Stimulated activated CD8-positive, alpha-beta memory T cell treated with anti-CD3 and anti-CD28 coated beads, Interleukin-12 subunit alpha, Interleukin-12 subunit beta, amount 100 ng/mL, for 1 hour (primary cell): Measurements from ENCODE around the gene MTLN.
"Not testable (repeated sequence)": the region's sequence is repeated elsewhere in the genome, so short reads cannot be mapped to it uniquely, and the experiment has no call there.

ENCODE experiments used
- DNase-seq: peaks from one replicate; pipeline ENCODE4 v3.0.0-alpha.2; 2020; ENCODE audit warnings: low read depth

The MTLN gene

DNA sequence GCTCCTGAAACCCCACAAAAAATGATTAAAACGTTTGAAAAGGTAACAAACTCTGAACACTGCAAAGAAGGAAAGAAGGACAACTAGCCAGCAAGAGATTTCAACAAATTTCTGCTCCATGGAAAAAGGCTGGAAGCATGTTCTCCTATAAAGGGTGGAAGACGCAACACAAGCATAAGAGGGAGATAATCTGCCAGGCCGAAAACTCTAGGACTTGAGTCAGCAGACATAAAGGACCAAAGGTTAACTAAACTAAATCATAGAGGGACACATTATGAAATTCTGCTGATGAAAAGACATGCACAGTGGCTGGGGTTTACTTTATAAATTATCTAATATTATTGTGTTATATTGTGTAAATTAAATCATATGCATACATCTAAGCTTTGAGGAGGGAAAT lies 14.3 kb downstream of the MTLN start:
- no peak for DNase-seq

DNA sequence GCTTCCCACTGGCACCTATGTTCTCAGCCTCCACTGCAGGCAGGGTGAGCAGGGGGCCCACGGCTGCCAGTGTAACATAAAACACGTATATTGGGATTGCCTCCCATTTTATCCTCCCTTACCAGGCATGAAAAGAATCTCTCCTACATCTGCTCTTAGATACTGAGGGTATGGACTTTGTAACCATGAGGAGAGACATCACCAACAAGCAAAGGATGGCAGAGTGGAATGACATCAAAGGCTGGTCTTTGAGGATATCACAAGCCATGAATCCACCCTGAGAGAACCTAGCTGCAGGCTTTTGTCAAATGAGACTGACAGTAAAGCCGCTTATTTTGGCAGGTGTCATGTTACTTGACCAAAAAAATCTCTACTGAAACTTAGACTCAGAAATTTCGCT lies 14.9 kb downstream of the MTLN start:
- no peak for DNase-seq

DNA sequence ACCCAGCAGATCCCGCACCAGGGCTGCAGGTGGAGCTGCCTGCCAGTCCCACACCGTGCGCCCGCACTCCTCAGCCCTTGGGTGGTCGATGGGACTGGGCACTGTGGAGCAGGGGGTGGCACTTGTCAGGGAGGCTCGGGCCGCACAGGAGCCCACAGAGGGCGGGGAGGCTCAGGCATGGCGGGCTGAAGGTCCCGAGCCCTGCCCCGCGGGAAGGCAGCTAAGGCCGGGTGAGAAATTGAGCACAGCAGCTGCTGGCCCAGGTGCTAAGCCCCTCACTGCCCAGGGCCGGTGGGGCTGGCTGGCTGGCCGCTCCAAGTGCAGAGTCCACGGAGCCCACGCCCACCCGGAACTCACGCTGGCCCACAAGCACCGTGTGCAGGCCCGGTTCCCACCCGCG lies 22.2 kb downstream of the MTLN start:
- not testable (repeated sequence) for DNase-seq

DNA sequence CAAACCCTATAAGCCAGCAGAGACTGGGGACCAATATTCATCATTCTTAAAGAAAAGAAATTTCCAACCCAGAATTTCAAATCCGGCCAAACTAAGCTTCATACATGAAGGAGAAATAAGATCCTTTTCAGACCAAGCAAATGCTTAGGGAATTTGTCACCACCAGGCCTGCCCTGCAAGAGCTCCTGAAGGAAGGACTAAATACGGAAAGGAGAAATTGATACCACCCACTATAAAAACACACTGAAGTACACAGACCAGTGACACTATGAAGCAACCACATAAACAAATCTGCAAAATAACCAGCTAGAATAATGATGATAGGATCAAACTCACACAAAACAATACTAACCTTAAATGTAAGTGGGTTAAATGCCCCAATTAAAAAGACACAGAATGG lies 29.9 kb downstream of the MTLN start:
- no peak for DNase-seq

DNA sequence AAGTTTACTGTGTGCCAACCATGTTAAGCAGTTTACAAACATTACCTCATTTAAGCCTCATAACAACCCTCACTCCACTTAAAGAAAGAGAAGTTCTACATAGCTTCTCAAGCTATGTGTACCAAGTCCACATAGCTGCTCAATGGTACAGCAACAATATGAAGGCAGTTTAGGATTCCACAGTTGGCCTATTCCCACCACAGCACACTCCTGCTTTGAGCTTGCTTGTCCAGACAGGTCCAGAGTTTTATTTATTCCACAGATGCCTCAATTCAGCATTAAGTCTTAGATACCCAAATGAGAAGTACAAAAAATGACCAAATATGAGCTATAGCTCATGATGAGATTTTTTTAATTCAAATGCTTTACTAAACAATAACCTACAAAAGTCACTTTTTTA lies 32.3 kb downstream of the MTLN start:
- no peak for DNase-seq

DNA sequence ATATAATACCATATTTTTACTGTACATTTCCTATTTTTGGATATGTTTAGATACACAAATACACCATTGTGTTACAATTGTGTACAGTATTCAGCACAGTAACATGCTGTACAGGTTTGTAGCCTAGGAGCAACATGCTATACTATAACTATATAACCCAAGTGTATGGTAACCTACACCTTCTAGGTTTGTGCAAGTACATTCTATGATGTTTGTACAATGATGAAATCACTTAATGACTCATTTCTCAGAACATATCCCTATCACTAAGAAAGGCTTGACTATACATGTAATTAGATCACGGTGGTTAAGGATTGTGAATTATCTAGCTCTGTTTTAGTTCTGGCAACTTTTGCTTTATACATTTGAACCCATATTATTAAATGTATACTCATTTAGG lies 38.8 kb downstream of the MTLN start:
- DNase-seq = no peak

DNA sequence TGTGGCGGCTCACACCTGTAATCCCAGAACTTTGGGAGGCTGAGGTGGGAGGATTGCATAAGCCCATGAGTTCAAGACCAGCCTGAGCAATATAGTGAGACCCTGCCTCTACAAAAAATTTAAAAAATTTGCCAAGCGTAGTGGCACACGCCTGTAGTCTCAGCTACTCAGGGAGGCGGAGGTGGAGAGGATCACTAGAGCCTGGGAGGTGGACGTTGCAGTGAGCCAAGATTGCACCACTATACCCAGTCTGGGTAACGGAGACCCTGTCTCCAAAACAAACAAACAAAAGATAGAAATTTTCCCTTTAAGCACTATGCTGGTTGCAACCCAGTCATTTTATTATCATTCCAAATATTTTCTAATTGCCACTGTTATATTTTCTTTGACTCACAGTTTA lies 39.8 kb downstream of the MTLN start:
- no peak for DNase-seq

DNA sequence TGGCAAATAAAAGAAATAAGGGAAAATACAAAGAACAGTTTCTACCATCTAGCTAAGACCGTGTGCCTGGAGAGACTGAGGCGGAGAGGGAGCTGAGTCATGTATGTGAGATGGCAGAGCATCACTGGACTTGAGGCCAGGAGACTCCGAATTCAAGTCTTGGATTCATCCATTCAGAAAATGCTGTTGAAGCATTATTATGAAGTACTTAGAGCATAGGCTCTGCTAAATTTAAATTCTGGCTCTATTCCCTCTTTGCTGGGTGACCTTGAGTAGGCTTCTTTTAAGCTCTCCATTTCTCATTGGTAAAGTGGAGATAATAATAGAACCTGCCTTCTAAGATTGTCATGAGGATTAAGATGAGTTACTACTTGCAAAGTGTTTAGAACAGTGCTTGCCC lies 42.2 kb downstream of the MTLN start:
- no peak for DNase-seq

DNA sequence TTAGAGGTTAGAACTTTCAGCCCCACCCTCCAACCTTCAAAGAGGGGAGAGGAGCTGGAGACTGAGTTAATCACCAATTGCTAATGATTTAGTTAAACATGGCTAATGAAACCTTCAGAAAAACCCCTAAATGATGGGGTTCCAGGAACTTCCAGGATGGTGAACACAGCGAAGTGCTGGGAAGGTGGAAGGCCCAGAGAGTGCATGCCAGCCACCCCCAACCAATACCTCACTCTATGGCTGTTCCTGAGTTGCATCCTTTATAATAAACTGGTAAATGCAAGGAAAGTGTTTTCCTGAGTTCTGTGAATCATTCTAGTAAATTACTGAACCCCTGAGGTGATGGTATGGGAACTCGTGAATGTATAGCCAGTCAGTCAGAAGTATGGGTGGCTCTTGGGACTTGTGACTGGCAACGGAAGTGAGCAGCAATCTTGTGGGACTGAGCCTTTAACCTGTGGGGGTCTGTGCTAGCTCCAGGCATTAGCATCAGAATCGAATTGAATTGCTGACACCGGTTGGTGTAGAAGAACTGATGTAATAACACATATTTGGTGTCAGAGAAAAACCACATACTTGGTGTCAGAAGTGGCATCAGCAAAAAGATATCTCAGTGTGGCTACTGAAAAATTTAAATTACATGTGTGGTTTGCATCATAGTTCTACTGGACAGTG lies 44.9 kb downstream of the MTLN start:
- no peak for DNase-seq

DNA sequence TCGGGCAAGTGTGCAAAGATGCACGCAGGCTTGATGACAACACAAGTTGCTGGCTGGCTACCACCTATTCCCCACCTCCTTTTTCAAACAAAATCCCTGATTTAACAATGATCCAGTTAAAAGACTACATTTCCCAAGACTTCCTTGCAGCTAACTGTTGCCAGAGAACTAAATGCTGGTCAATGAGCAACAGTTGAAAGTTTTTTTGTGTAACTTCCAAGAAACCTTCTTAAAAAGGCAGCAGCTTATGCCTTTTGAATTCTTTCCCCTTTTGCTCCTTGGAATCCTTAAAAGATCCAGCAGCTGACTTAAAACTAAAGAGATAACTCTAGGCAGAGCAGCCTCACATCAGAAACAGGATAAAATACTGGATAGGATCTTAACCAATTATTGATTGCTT lies 46.1 kb downstream of the MTLN start:
- no peak for DNase-seq
